ENCODE results near the gene ARF5. TPM values are rescaled to one million over a fixed set of nuclear protein-coding genes. Genes with fewer than 3 reads are reported as not detected.

ARF5 gene
- total RNA-seq, 1 experiment from 2014 or later, result 155 TPM

DNA sequence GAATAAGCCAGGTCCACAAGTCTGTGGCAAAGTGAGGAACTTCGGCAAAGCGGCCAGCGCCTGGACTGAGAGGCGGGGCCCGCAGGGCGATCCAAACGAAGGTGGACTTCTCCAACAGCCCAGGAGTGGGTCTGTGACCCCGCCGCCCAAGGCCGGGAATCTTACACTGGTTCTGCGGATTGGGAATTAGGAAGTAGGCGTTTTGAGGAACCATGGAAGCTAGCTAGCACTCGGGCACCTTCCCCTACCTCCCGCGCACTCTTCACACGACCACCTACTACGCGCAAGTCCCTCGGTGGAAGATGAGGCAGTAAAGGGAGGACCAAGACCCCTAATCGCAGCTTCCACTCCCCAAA, 570 bp upstream of the ARF5 start:
- POLR2A ChIA-PET, result interaction anchor here (0.5 to 0.6 kb wide), 4 partner anchors 42 to 360 kb away, joined by 3 to 9 read pairs (median 6); no protein-coding TSS in a partner anchor

DNA sequence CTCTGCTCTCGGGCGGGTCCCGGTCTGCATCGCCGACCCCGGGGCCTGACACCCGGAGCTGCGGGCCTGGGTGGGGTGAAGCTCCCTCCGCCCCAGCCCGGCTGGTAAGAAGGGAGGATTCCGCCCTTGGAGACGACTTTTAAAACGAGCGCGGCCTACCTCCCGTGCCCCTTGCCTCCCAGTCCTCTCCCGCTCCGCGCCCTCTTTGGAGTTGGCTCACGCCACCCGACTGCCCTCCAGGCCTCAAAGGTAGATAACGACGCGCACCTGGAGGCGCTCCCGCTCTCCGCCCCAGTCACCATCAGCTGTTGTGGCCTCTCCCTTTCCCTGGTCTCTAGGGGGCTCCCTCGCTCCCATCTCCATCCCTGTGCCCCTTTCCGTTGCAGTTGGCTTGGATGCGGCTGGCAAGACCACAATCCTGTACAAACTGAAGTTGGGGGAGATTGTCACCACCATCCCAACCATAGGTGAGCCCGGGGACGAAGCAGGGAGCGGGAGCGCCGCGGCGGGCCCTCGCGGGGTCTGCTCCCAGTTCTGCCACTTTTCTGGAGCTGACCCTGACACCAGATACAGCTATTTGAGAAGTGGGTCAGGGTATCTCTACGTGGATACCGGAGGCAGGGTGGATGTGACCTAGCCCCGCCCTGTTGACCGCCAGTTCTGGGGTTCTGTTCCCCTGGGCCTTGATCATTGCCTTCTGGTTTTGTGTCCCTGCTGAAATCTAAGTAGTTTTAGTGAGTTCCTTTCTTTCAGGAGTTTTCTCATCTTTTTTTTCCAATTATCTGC, 679 bp downstream of the ARF5 start:
- intact Hi-C loops (cut with micrococcal nuclease; ENCODE audit: unreplicated experiment), result no loop called here
- H3K27me3 ChIP-seq (ENCODE audit: control insufficient read depth, insufficient read depth, low read length), result no peaks in the 10 kb centered on the region
- ChIA-PET POLR2A (interaction anchor here (0.6 to 1.0 kb wide), 2 partner anchors 47 to 107 kb away, joined by 3 to 13 read pairs; no protein-coding TSS in a partner anchor), CTCF (no interaction called here)
- in situ Hi-C loops (cut with HindIII; ENCODE audit: low pct_unique_long_range_greater_than_20kb, low sequenced_read_pairs), result no loop called here
- H3K4me3 ChIP-seq (ENCODE audit: low read depth in 2 of 2, low read length in 2 of 2), result peak overlapping the region; percentile 91 to 96
- TF ChIP-seq CTCF (IDR thresholded peaks at IDR 0.05) (peak; percentile 81), POLR2AphosphoS5 (IDR thresholded peaks at IDR 0.05; ENCODE audit: low read depth, low read length) (no peak)
- H3K9me3 ChIP-seq (ENCODE audit: control insufficient read depth, insufficient read depth, low read depth, low read length), result no peaks in the 10 kb centered on the region
- peaks cover 22% of the 10 kb centered on the region for H3K4me1 ChIP-seq (ENCODE audit: control insufficient read depth, insufficient read depth, low read length)
- BruUV-seq (replicated peaks), result no TSS peak
- peaks cover 3% of the 10 kb centered on the region; the same call in 1 of the 2 replicates for H3K36me3 ChIP-seq (ENCODE audit: control insufficient read depth, insufficient read depth, low read length)
- ATAC-seq, result peak; percentile 64
- no peak for DNase-seq (ENCODE audit: low read depth, low spot score)
- peak overlapping the region; percentile 83 for H3K27ac ChIP-seq (ENCODE audit: low read length)

More for the DNA sequence above, 570 bp upstream of the ARF5 start:
- peak overlapping the region; percentile 82 for H3K27ac ChIP-seq (ENCODE audit: low read length)
- no peaks in the 10 kb centered on the region for H3K9me3 ChIP-seq (ENCODE audit: control insufficient read depth, insufficient read depth, low read depth, low read length)
- intact Hi-C loops (cut with micrococcal nuclease; ENCODE audit: unreplicated experiment), result no loop called here
- BruUV-seq (replicated peaks), result no TSS peak
- ATAC-seq (peak; percentile 22; the same call in 1 of the 2 replicates), DNase-seq (ENCODE audit: low read depth, low spot score) (no peak)
- in situ Hi-C loops (cut with HindIII; ENCODE audit: low pct_unique_long_range_greater_than_20kb, low sequenced_read_pairs), result no loop called here
- peak overlapping the region; percentile 91 to 96 for H3K4me3 ChIP-seq (ENCODE audit: low read depth in 2 of 2, low read length in 2 of 2)
- H3K27me3 ChIP-seq (ENCODE audit: control insufficient read depth, insufficient read depth, low read length), result no peaks in the 10 kb centered on the region
- peaks cover 3% of the 10 kb centered on the region; the same call in 1 of the 2 replicates for H3K36me3 ChIP-seq (ENCODE audit: control insufficient read depth, insufficient read depth, low read length)
- peaks cover 26% of the 10 kb centered on the region for H3K4me1 ChIP-seq (ENCODE audit: control insufficient read depth, insufficient read depth, low read length)
- TF ChIP-seq SIN3A (IDR thresholded peaks at IDR 0.05; ENCODE audit: borderline replicate concordance, insufficient read depth, low read depth, low read length) (no peak), CTCF (IDR thresholded peaks at IDR 0.05) (no peak), TCF7L2 (IDR thresholded peaks at IDR 0.05; ENCODE audit: low read depth, low read length) (no peak), REST (IDR thresholded peaks at IDR 0.05; ENCODE audit: insufficient read depth in 1 of 2, low read depth in 2 of 2, low read length in 1 of 2) (no peak), POLR2AphosphoS5 (IDR thresholded peaks at IDR 0.05; ENCODE audit: low read depth, low read length) (no peak)
- CTCF ChIA-PET, result no interaction called here
